ENCODE data around the gene ACOXL.
"Not testable (repeated sequence)": the region's sequence is repeated elsewhere in the genome, so short reads cannot be mapped to it uniquely, and the experiment has no call there.

GRCh38 chr2:111045236-111045635 lies 312.9 kb downstream of the ACOXL start:
- TF ChIP-seq CTCF, POLR2A (IDR thresholded peaks at IDR 0.05): not testable (repeated sequence)

All from esophagus squamous epithelium (tissue), 4 donors.